Measurements from ENCODE around the gene CRTAP. TPM values are rescaled to one million over a fixed set of nuclear protein-coding genes. Genes with fewer than 3 reads are reported as not detected.
"Not testable (repeated sequence)": the region's sequence is repeated elsewhere in the genome, so short reads cannot be mapped to it uniquely, and the experiment has no call there.

Gene CRTAP
- total RNA-seq = 100 to 1,000 TPM in 5 of 7 donors, 10 to 100 TPM in 2; 64.8 to 156 (median 119) TPM
- polyA plus RNA-seq = 10 to 100 TPM; 37.9 to 46.8 (median 38.1) TPM
- long read RNA-seq, donor 1, full-length matches to known transcripts = 23 of 29 reads
- long read RNA-seq, donor 1, partial matches to known transcripts = 6 of 29 reads
- long read RNA-seq, donor 1, other reads (novel, unspliced or antisense) = 0 of 29 reads
- long read RNA-seq, donor 2, full-length matches to known transcripts = 21 of 26 reads
- long read RNA-seq, donor 2, partial matches to known transcripts = 0 of 26 reads
- long read RNA-seq, donor 2, other reads (novel, unspliced or antisense) = 5 of 26 reads

DNA sequence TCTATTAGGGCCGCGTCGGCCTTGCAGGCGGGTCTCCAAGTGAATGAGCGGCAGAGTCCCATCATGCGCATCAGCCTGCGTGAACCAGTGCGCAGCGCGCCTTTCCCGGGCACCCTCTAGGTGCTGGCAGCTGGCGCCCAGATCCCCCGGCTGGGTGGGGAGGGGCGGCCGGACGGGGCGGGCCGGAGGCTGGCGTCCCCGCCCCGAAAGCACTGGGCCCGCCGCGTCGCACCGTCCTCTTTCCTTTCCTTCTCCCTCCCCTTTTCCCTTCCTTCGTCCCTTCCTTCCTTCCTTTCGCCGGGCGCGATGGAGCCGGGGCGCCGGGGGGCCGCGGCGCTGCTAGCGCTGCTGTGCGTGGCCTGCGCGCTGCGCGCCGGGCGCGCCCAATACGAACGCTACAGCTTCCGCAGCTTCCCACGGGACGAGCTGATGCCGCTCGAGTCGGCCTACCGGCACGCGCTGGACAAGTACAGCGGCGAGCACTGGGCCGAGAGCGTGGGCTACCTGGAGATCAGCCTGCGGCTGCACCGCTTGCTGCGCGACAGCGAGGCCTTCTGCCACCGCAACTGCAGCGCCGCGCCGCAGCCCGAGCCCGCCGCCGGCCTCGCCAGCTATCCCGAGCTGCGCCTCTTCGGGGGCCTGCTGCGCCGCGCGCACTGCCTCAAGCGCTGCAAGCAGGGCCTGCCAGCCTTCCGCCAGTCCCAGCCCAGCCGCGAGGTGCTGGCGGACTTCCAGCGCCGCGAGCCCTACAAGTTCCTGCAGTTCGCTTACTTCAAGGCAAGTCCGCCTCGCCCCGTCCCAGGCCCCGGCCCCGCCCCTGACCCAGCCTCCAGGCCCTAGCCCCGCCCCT lies at the start of gene CRTAP:
Gene CRTAP, plus strand, starts transcription at position 243 of the 850 bp plus-strand sequence. Its CDS starts 64 bp downstream, at position 307.
- Histone ChIP-seq H3K36me3 (peaks cover 0 to 15% (median 0%) of the 10 kb centered on the region in 6 donors), H3K4me3 (peak within 1 kb of the TSS; percentile 76 to 92 (median 86)), H3K4me1 (peaks cover 14 to 77% (median 44%) of the 10 kb centered on the region in 6 donors), H3K27me3 (replicated peaks in 1 of 7) (no peaks in the 10 kb centered on the region), H3K27ac (peak within 1 kb of the TSS; percentile 90 to 99 (median 96)), H3K9me3 (no peaks in the 10 kb centered on the region)
- peak in 1 of 3 donors; percentile 56 for TF ChIP-seq POLR2A (IDR thresholded peaks at IDR 0.05)
- TF ChIP-seq, protein P1, sequence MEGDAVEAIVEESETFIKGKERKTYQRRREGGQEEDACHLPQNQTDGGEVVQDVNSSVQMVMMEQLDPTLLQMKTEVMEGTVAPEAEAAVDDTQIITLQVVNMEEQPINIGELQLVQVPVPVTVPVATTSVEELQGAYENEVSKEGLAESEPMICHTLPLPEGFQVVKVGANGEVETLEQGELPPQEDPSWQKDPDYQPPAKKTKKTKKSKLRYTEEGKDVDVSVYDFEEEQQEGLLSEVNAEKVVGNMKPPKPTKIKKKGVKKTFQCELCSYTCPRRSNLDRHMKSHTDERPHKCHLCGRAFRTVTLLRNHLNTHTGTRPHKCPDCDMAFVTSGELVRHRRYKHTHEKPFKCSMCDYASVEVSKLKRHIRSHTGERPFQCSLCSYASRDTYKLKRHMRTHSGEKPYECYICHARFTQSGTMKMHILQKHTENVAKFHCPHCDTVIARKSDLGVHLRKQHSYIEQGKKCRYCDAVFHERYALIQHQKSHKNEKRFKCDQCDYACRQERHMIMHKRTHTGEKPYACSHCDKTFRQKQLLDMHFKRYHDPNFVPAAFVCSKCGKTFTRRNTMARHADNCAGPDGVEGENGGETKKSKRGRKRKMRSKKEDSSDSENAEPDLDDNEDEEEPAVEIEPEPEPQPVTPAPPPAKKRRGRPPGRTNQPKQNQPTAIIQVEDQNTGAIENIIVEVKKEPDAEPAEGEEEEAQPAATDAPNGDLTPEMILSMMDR (IDR thresholded peaks at IDR 0.05 in 8 of 11, conservative IDR thresholded peaks at IDR 0.05 in 3 of 11) = peak in 3 of 11 experiments; percentile 7 to 28 (median 8)
- peak; percentile 81 to 90 (median 89) for TF ChIP-seq POLR2AphosphoS5 (IDR thresholded peaks at IDR 0.05)
- DNase-seq = peak; percentile 99
- intact Hi-C loops (cut with DNase I; ENCODE audit: low total_unique reads) = no loop called here
- whole genome bisulfite sequencing, 5 donors = 0 to 1% (median 0%) methylated on average over 80 to 98 of the region's 98 CpGs

DNA sequence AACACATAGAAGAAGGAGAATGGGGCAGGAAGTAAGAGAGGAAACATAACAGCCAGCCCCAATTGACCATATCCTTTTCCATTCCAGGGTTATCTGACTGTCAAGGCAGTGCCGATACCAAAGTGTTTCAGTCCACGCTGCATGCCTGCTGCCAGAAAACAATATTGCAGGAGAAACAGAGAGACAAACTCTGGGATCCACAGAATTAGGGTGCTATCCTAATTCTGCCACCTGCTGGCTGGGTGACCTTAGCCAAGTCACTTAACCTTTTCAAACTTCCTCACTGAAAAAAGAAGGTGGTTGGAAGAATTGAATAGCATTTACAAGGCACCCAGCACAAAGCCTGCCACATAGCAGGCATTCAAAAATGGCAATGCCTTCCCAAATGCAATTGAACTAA lies 48.9 kb upstream of the CRTAP start:
- H3K27ac ChIP-seq = no peak overlapping the region
- TF ChIP-seq, protein P1 (IDR thresholded peaks at IDR 0.05 in 8 of 11, conservative IDR thresholded peaks at IDR 0.05 in 3 of 11) = peak in 7 of 11 experiments; percentile 11 to 38 (median 29)
- no peak for TF ChIP-seq POLR2AphosphoS5 (IDR thresholded peaks at IDR 0.05)
- H3K4me1 ChIP-seq = peaks cover 17 to 57% (median 43%) of the 10 kb centered on the region in 6 donors
- 65 to 71% (median 68%) methylated on average over 2 of the region's 2 CpGs for WGBS, 5 donors
- no peaks in the 10 kb centered on the region for H3K27me3 ChIP-seq (replicated peaks in 1 of 7)
- H3K9me3 ChIP-seq = no peaks in the 10 kb centered on the region
- intact Hi-C loops (cut with DNase I; ENCODE audit: low total_unique reads) = no loop called here
- no peak for DNase-seq
- no peak overlapping the region for H3K4me3 ChIP-seq
- peaks cover 0 to 100% (median 43%) of the 10 kb centered on the region in 6 donors for H3K36me3 ChIP-seq

DNA sequence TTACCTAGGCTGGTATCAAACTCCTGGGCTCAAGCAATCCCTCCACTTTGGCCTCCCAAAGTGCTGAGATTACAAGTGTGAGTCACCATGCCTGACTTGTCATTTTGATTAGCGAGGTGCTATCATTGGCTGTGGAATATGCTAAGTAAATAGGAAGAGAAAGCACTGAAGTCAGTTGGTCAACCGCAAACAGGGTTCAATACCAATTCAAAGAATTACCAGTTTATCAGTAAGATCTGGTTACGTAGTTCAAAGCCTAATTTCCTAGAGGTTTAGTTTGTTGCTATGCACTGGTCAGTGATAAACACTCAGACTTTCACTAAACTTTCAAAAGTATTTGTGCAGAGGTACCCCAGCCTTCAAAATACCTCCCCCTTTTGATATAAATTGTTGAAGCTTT lies 46.3 kb upstream of the CRTAP start:
- H3K27me3 ChIP-seq (replicated peaks in 1 of 7) = no peaks in the 10 kb centered on the region
- peaks cover 0 to 100% (median 50%) of the 10 kb centered on the region in 6 donors for H3K36me3 ChIP-seq
- H3K27ac ChIP-seq = no peak overlapping the region
- WGBS, 5 donors = 63 to 96% (median 79%) methylated on average over 3 of the region's 3 CpGs
- H3K4me3 ChIP-seq = no peak overlapping the region
- TF ChIP-seq POLR2AphosphoS5 (IDR thresholded peaks at IDR 0.05) (no peak), POLR2A (IDR thresholded peaks at IDR 0.05) (no peak)
- TF ChIP-seq, protein P1 (IDR thresholded peaks at IDR 0.05 in 8 of 11, conservative IDR thresholded peaks at IDR 0.05 in 3 of 11) = no peak
- intact Hi-C loops (cut with DNase I; ENCODE audit: low total_unique reads) = no loop called here
- H3K4me1 ChIP-seq = peaks cover 13 to 38% (median 25%) of the 10 kb centered on the region in 6 donors
- DNase-seq = no peak
- no peaks in the 10 kb centered on the region for H3K9me3 ChIP-seq

DNA sequence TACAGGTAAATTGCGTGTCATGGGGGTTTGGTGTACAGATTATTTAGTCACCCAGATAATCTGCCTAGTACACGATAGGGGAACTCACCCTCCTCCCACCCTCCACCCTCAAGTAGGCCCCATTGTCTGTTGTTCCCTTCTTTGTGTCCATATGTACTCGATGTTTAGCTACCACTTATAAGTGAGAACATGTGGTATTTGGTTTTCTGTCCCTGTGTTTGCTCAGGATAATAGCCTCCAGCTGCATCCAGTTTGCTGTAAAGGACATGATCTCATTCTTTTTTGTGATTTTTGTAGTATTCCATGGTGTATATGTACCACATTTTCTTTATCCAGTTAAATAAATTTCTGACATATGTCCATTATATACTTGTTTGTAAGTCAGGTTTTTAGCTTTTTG lies 44.0 kb upstream of the CRTAP start:
- H3K27ac ChIP-seq; H3K9me3 ChIP-seq; intact Hi-C loops (cut with DNase I; ENCODE audit: low total_unique reads); DNase-seq; H3K4me3 ChIP-seq; H3K27me3 ChIP-seq (replicated peaks in 1 of 7): not testable (repeated sequence)
- Histone ChIP-seq H3K4me1 (peaks cover 2 to 28% (median 13%) of the 10 kb centered on the region in 6 donors), H3K36me3 (peaks cover 0 to 80% (median 40%) of the 10 kb centered on the region in 6 donors)
- 50 to 70% (median 63%) methylated on average over 3 of the region's 3 CpGs for WGBS, 5 donors
